ENCODE results near the gene ADCY1.
"Not testable (repeated sequence)": the region's sequence is repeated elsewhere in the genome, so short reads cannot be mapped to it uniquely, and the experiment has no call there.

The ADCY1 gene

DNA sequence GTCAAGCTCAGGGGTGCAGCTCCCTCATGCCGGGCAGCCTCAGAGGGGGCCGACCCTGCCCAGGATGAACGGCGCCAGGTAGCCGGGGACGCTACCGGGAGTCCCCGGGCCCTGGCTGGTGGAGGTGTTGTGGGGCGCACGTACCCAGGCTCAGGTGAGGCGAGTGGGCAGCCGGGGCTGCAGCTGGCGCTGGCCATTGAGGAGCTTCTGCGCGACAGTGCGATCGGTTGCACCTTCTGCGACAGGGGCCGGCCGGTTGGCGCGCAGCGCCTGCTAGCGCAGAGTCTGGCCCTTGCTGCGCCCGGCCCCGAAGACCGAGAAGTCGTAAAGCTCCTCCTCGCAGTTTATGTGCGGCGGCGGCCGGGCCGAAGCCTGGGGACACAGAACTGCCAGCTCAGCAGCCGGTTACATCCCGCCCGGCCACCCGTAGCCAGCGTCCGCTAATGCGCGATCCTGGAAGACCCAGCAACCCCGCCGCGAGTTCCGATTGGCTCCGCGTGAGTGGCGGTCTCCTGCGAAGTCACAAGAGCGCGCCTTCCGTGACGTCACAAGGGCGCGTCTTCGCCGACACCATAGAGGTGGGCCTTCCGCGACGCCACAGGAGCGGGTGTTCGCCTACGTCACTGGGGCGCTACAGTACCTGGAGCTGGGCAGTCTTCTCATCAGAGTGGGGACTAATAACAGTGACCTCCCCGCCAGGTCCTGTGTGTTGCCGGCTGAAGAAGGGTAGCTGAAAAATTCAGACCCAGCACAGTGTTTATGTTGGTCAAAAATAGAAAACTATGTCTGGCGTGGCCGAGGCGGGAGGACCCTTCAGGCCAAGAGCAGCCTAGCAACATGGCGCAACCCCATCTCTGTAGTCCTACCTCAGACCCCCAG lies 194.6 kb downstream of the ADCY1 start:
- peak; percentile 98 for DNase-seq

DNA sequence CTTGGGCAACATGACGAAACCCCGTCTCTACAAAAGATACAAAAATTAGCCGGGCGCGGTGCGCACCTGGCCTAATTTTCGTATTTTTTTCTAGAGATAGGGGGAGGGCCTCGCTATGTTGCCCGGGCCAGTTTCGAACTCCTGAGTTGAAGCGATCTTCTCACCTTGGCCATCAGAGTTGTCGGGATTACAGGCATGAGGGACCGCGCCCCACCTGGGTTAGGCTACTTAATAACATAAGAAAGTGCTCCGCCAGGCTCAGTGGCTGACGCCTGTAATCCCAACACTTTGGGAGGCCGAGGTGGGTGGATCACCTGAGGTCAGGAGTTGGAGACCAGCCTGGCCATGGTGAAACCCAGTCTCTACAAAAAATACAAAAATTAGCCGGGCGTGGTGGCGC lies 195.5 kb downstream of the ADCY1 start:
- DNase-seq: not testable (repeated sequence)
